Right cardiac atrium (tissue), 5 donors: ENCODE data around the gene CAND1. TPM values are rescaled to one million over a fixed set of nuclear protein-coding genes. Genes with fewer than 3 reads are reported as not detected.

ENCODE experiments used
- ATAC-seq, 2 donors: fragments of 200-7000 bp; cut with Tn5 transposase; one replicate each; pipeline versions ENCODE4 v1.8.0 to v1.9.1; 2020; ENCODE audit warnings: moderate library complexity in 2 of 2, mild to moderate bottlenecking in 1 of 2
- DNase-seq, 3 donors: peaks; one replicate each; pipeline ENCODE4 v3.0.0-alpha.2; 2020
- H3K27ac ChIP-seq: one replicate; pipeline ENCODE4 v1.5.1; 2013; ENCODE audit warnings: mild to moderate bottlenecking, low read length, control low read depth, moderate library complexity
- H3K27me3 ChIP-seq: one replicate; pipeline ENCODE4 v1.6.1; 2013; ENCODE audit not compliant: control insufficient read depth, insufficient read depth
- H3K4me1 ChIP-seq: one replicate; pipeline ENCODE4 v1.6.1; 2013; ENCODE audit warnings: low read length; ENCODE audit not compliant: control insufficient read depth, insufficient read depth
- H3K4me3 ChIP-seq: one replicate; pipeline ENCODE4 v1.5.1; 2013; ENCODE audit warnings: low read length, control low read depth
- H3K9me3 ChIP-seq: one replicate; pipeline ENCODE4 v1.6.1; 2013; ENCODE audit warnings: low read length; ENCODE audit not compliant: control insufficient read depth
- WGBS: extraction: QIAGEN DNeasy Blood & Tissue Kit; methylation state at CpG from one replicate; pipeline ENCODE4 v1.1.7; 2013; 5-methylcytosine and 5-hydroxymethylcytosine counted together
- intact Hi-C, 4 donors: fragments of 100-400 bp; cut with DNase I; formaldehyde crosslinking; loops; one replicate each; pipeline versions ENCODE4 v1.11.0 to v1.14.0; 2022 to 2023
- long read RNA-seq, 4 donors: library from polyadenylated mRNA; unstranded; transcript quantifications; one replicate each; pipeline ENCODE4 v2.0.0, GENCODE V29; 2020 to 2021
- polyA plus RNA-seq: library from polyadenylated mRNA; stranded (reverse); fragments of 200-250 nt; gene quantifications from one replicate; pipeline ENCODE4 v1.2.3, GENCODE V29; 2013
- total RNA-seq, 4 donors: library from RNA; stranded (reverse); fragmentation: NEBNext Ultra II Directional; extraction: Animal tissue kit (Norgen Biotek cat#: 25700); gene quantifications; one replicate each; pipeline ENCODE4 v1.2.1, GENCODE V29; 2021
- donor health status: healthy with polysubstance abuse.
- donor health status: DM: no; HTN: yes; CAD: no.
- donor health status: DM: no; HTN: no; CAD: no.
- donor health status: DM: no; HTN: yes; CAD: no; lungs with severe emphysema.
- donor health status: DM: yes; HTN: yes; CAD: no.

The CAND1 gene
- total RNA-seq (10 to 100 TPM; 52.2 to 72.6 (median 54.9) TPM), polyA plus RNA-seq (12.9 TPM)
- long read RNA-seq, donor 1, full-length matches to known transcripts = 33 of 44 reads
- long read RNA-seq, donor 1, partial matches to known transcripts = 10 of 44 reads
- long read RNA-seq, donor 1, other reads (novel, unspliced or antisense) = 1 of 44 reads
- long read RNA-seq, donor 2, full-length matches to known transcripts = 16 of 18 reads
- long read RNA-seq, donor 2, partial matches to known transcripts = 0 of 18 reads
- long read RNA-seq, donor 2, other reads (novel, unspliced or antisense) = 2 of 18 reads
- long read RNA-seq, donor 3, full-length matches to known transcripts = 122 of 149 reads
- long read RNA-seq, donor 3, partial matches to known transcripts = 14 of 149 reads
- long read RNA-seq, donor 3, other reads (novel, unspliced or antisense) = 13 of 149 reads
- long read RNA-seq, donor 4, full-length matches to known transcripts = 15 of 20 reads
- long read RNA-seq, donor 4, partial matches to known transcripts = 3 of 20 reads
- long read RNA-seq, donor 4, other reads (novel, unspliced or antisense) = 2 of 20 reads

- no peaks in the 10 kb centered on the region for H3K27me3 ChIP-seq
- H3K27ac ChIP-seq = peak within 1 kb of the TSS; percentile 84
- intact Hi-C loops = no loop called here
- H3K4me3 ChIP-seq = peak within 1 kb of the TSS; percentile 80
- H3K4me1 ChIP-seq = no peaks in the 10 kb centered on the region
- H3K9me3 ChIP-seq = no peaks in the 10 kb centered on the region
- peak; percentile 95 to 96 for ATAC-seq
- under 1% methylated on average over 61 of the region's 61 CpGs for WGBS
- DNase-seq = peak; percentile 97 to 99 (median 98)
Observed at GRCh38 chr12:67268896-67269632, at the start of gene CAND1. TSS of gene CAND1 (plus strand) at chr12:67269358. CDS start at chr12:67269718, 360 bp downstream.

GRCh38 chr12:67220065-67220464 is 49.1 kb upstream of the CAND1 start:
- H3K4me3 ChIP-seq = no peak overlapping the region
- no peak for ATAC-seq
- no peak overlapping the region for H3K27ac ChIP-seq
- H3K9me3 ChIP-seq = no peaks in the 10 kb centered on the region
- 39% methylated on average over 4 of the region's 4 CpGs for WGBS
- DNase-seq = peak in 1 of 3 donors; percentile 51
- no peaks in the 10 kb centered on the region for H3K27me3 ChIP-seq
- intact Hi-C loops = loop anchor here in 1 of 4 donors (5.0 to 10.0 kb wide), 2 partner anchors 58 to 195 kb away; no protein-coding TSS in a partner anchor
- H3K4me1 ChIP-seq = no peaks in the 10 kb centered on the region

GRCh38 chr12:67222302-67222701 is 46.9 kb upstream of the CAND1 start:
- Histone ChIP-seq H3K9me3 (no peaks in the 10 kb centered on the region), H3K27me3 (no peaks in the 10 kb centered on the region), H3K4me1 (no peaks in the 10 kb centered on the region), H3K27ac (no peak overlapping the region), H3K4me3 (no peak overlapping the region)
- 30% methylated on average over 4 of the region's 4 CpGs for WGBS
- intact Hi-C loops = loop anchor here in 1 of 4 donors (5.0 to 10.0 kb wide), 2 partner anchors 60 to 198 kb away; no protein-coding TSS in a partner anchor
- ATAC-seq (no peak), DNase-seq (no peak)

DNA sequence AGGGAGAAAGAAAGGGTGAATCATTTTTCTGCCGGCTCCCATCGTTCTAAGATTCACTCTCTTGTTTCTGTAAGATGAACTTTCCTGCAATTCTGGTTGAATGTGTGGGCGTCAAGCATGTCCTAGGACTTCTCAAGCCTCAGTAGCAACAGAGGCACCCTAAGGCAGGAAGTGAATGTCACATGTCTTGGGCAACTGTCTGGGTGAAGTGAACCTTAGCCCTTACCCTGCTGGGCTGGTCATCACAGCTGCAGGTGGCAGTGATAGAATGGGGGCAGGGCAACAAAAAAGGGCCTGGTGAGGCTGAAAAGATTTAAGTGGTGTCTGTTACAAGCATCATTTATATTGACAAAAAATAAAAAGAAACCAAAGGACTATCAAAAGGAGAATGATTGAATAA is 45.9 kb upstream of the CAND1 start:
- intact Hi-C loops = loop anchor here in 1 of 4 donors (5.0 to 10.0 kb wide), 2 partner anchors 61 to 198 kb away; no protein-coding TSS in a partner anchor
- Histone ChIP-seq H3K27ac (no peak overlapping the region), H3K9me3 (no peaks in the 10 kb centered on the region), H3K4me1 (no peaks in the 10 kb centered on the region), H3K4me3 (no peak overlapping the region), H3K27me3 (no peaks in the 10 kb centered on the region)
- no peak for ATAC-seq
- WGBS = 78% methylated on average over 3 of the region's 3 CpGs
- no peak for DNase-seq

- no peak for DNase-seq
- WGBS = 43% methylated on average over 4 of the region's 4 CpGs
- Histone ChIP-seq H3K4me3 (no peak overlapping the region), H3K27ac (no peak overlapping the region), H3K4me1 (no peaks in the 10 kb centered on the region), H3K9me3 (no peaks in the 10 kb centered on the region), H3K27me3 (no peaks in the 10 kb centered on the region)
- ATAC-seq = no peak
- intact Hi-C loops = no loop called here
Observed at GRCh38 chr12:67237231-67237630, 31.9 kb upstream of the CAND1 start.

DNA sequence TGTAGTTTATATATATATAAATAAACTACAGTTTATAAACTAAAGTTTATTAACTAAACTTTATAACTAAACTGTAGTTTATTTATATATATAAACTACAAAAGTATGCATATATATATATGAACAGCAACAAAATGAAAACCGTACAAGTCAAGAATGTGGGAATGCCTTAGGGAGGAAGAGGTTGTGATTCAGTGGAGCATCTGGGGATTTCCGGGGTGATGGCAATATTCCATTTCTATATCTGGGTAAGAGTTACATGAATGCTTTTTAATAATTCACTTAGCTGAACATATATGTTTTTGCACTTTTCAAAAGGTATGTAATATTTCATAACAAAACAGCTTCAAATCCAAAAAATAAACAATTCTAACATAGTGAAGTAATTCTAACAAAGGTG is 30.1 kb upstream of the CAND1 start:
- intact Hi-C loops = no loop called here

DNA sequence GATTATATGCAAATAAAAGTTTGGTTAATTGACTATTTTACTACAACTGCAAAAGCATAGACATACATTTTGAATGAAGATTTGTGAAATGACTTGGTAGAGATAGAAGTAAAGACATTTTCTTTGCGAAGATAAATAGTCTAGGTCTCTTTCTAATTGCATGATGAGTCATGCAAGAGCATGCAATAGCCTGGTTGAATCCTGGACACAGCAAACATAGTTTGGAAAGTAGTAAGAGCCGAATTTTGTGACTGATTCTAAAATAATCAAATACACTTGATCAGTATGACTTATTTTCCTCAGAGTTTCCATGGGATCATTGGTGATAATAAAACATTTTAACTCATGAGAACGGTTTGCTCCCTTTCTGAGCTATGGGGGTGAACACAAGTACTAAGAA is 27.7 kb upstream of the CAND1 start:
- ATAC-seq (no peak), DNase-seq (no peak)
- Histone ChIP-seq H3K4me1 (no peaks in the 10 kb centered on the region), H3K27ac (no peak overlapping the region), H3K9me3 (no peaks in the 10 kb centered on the region), H3K27me3 (no peaks in the 10 kb centered on the region), H3K4me3 (no peak overlapping the region)
- intact Hi-C loops = no loop called here
- 61% methylated on average over 3 of the region's 3 CpGs for WGBS

More for the DNA sequence above, 30.1 kb upstream of the CAND1 start:
- WGBS = 47% methylated on average over 2 of the region's 2 CpGs
- Histone ChIP-seq H3K9me3 (no peaks in the 10 kb centered on the region), H3K4me3 (no peak overlapping the region), H3K27me3 (no peaks in the 10 kb centered on the region), H3K27ac (no peak overlapping the region), H3K4me1 (no peaks in the 10 kb centered on the region)
- ATAC-seq = no peak
- DNase-seq = no peak

GRCh38 chr12:67243260-67243659 is 25.9 kb upstream of the CAND1 start:
- Histone ChIP-seq H3K4me1 (no peaks in the 10 kb centered on the region), H3K4me3 (no peak overlapping the region), H3K27ac (no peak overlapping the region), H3K27me3 (no peaks in the 10 kb centered on the region), H3K9me3 (no peaks in the 10 kb centered on the region)
- intact Hi-C loops = no loop called here
- no peak for ATAC-seq
- no peak for DNase-seq

DNA sequence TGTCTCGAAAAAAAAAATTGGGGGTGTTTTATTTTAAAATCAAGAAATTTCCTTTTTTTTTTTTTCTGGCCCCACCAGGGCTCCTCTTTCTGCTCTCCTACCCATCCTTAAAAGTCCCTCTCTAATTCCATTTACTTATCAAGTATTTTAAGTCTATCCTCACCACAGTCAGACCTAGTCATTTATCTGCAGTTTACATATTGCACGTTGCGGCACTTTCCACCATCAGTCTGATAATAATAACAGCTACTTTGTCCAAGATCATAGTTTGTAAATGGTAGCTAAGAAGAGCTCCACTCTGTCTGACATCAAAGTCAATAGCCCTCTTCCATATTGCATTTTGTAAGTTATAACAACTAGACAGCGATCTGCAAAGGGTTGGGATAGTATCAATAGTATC is 23.6 kb upstream of the CAND1 start:
- intact Hi-C loops = no loop called here
- Histone ChIP-seq H3K4me3 (no peak overlapping the region), H3K4me1 (no peaks in the 10 kb centered on the region), H3K9me3 (no peaks in the 10 kb centered on the region), H3K27ac (no peak overlapping the region), H3K27me3 (no peaks in the 10 kb centered on the region)
- DNase-seq (no peak), ATAC-seq (no peak)
- WGBS = 78% methylated on average over 4 of the region's 4 CpGs

DNA sequence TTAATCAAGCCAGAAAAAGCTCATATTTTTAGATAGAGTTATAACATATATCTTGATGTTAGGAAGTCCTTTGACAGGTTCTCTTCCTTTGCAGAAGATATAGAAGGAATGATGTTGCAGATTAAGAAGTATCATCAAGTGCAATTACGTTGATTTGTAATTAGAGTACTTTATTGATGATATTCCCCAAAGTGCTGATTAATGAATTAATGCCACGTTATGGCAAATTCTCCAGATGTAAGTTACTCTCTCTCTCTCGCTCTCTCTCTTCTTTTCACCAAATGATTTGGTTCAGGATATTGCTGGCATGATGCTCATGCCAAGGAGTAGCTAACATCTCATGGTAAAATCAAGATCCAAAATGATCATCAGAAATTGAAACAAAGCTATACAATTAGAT is 18.1 kb upstream of the CAND1 start:
- no peak for ATAC-seq
- no peak overlapping the region for H3K27ac ChIP-seq
- 71% methylated on average over 3 of the region's 3 CpGs for WGBS

More for the DNA sequence above, 18.1 kb upstream of the CAND1 start:
- Histone ChIP-seq H3K4me3 (no peak overlapping the region), H3K4me1 (no peaks in the 10 kb centered on the region), H3K27me3 (no peaks in the 10 kb centered on the region), H3K9me3 (no peaks in the 10 kb centered on the region)
- intact Hi-C loops = no loop called here
- DNase-seq = no peak
